HepG2 (cell line): Measurements from ENCODE around the gene BCAS4. TPM values are rescaled to one million over a fixed set of nuclear protein-coding genes. Genes with fewer than 3 reads are reported as not detected.
A peak's percentile ranks its signal among the peaks of the same experiment; 100 is the strongest.

Experiments used
- CSRNP1 ChIP-seq: sonication (generic); formaldehyde crosslinking; IDR thresholded peaks from 2 replicates; pipeline ENCODE4 v1.8.1; 2023; ENCODE audit warnings: mild to moderate bottlenecking, missing genetic modification reagents
- DR1 ChIP-seq: sonication (generic); formaldehyde crosslinking; IDR thresholded peaks from 2 replicates; pipeline ENCODE4 v1.8.0; 2021; ENCODE audit warnings: mild to moderate bottlenecking, missing genetic modification reagents, inconsistent platforms
- FOXK2 ChIP-seq: fragments of 450-650 bp; IDR thresholded peaks from 2 replicates; pipeline ENCODE4 v1.6.1; 2016
- HCFC1 ChIP-seq: fragments of 150-350 bp; IDR thresholded peaks from 2 replicates; pipeline ENCODE4 v1.6.1; 2014; ENCODE audit warnings: low read depth, low read length
- HMG20B ChIP-seq: conservative IDR thresholded peaks from 2 replicates; pipeline ENCODE4 v1.6.1; 2016; ENCODE audit warnings: missing genetic modification reagents, missing compliant biosample characterization
- MXI1 ChIP-seq: IDR thresholded peaks from 3 replicates; pipeline ENCODE4 v1.6.1; 2012; ENCODE audit warnings: low read depth, low read length, inconsistent platforms, borderline replicate concordance
- NONO ChIP-seq, 2 experiments: fragments of 450-650 bp in 1 of 2; sonication (generic) in 1 of 2; formaldehyde crosslinking in 1 of 2; IDR thresholded peaks in 1 of 2; conservative IDR thresholded peaks in 1 of 2; 2 replicates each; pipeline versions ENCODE4 v1.6.1 to v1.8.0; 2017 to 2022; ENCODE audit warnings: mild to moderate bottlenecking in 1 of 2, missing genetic modification reagents in 1 of 2, moderate library complexity in 1 of 2
- NR2F2 ChIP-seq: IDR thresholded peaks from 2 replicates; pipeline ENCODE4 v1.6.1; 2012; ENCODE audit warnings: low read depth, inconsistent platforms, borderline replicate concordance
- SAP130 ChIP-seq: IDR thresholded peaks from 2 replicates; pipeline ENCODE4 v1.6.1; 2016; ENCODE audit warnings: low read depth
- SOX13 ChIP-seq, 3 experiments: fragments of 450-650 bp in 1 of 3; sonication (generic) in 1 of 3; formaldehyde crosslinking in 1 of 3; IDR thresholded peaks in 2 of 3; conservative IDR thresholded peaks in 1 of 3; 2 replicates each; pipeline versions ENCODE4 v1.5.0 to v1.6.1; 2016 to 2020; ENCODE audit warnings: antibody characterized with exemption in 1 of 3, mild to moderate bottlenecking in 1 of 3, missing compliant biosample characterization in 1 of 3, missing genetic modification reagents in 1 of 3, moderate library complexity in 1 of 3
- TAF1 ChIP-seq: sonication (generic); formaldehyde crosslinking; IDR thresholded peaks from 2 replicates; pipeline ENCODE4 v1.4.0; 2020; ENCODE audit warnings: missing genetic modification reagents
- TAF15 ChIP-seq: fragments of 200-400 bp; formaldehyde crosslinking; IDR thresholded peaks from one replicate; pipeline ENCODE4 v1.6.1; 2018; ENCODE audit warnings: mild to moderate bottlenecking, low read depth, low read length; ENCODE audit not compliant: poor library complexity, severe bottlenecking
- ZBTB4 ChIP-seq: sonication (generic); formaldehyde crosslinking; IDR thresholded peaks from 2 replicates; pipeline ENCODE4 v1.4.0; 2020; ENCODE audit warnings: missing genetic modification reagents, mild to moderate bottlenecking, borderline replicate concordance
- ZC3H13 ChIP-seq: sonication (generic); formaldehyde crosslinking; IDR thresholded peaks from 2 replicates; pipeline ENCODE4 v1.8.1; 2023; ENCODE audit warnings: mild to moderate bottlenecking, missing genetic modification reagents, moderate library complexity
- ZFP82 ChIP-seq: sonication (generic); formaldehyde crosslinking; IDR thresholded peaks from 2 replicates; pipeline ENCODE4 v1.5.1; 2020; ENCODE audit warnings: mild to moderate bottlenecking, missing genetic modification reagents, borderline replicate concordance
- ZFYVE20 ChIP-seq: sonication (generic); formaldehyde crosslinking; IDR thresholded peaks from 2 replicates; pipeline ENCODE4 v1.8.0; 2023; ENCODE audit warnings: low read depth, mild to moderate bottlenecking, moderate library complexity, missing genetic modification reagents, borderline replicate concordance
- ZNF251 ChIP-seq: sonication (generic); formaldehyde crosslinking; IDR thresholded peaks from 2 replicates; pipeline ENCODE4 v1.9.0; 2021; ENCODE audit warnings: mild to moderate bottlenecking, missing genetic modification reagents
- ZNF460 ChIP-seq: sonication (generic); formaldehyde crosslinking; IDR thresholded peaks from 2 replicates; pipeline ENCODE4 v1.5.1; 2020; ENCODE audit warnings: missing genetic modification reagents, mild to moderate bottlenecking, borderline replicate concordance
- ZNF772 ChIP-seq: sonication (generic); formaldehyde crosslinking; IDR thresholded peaks from 2 replicates; pipeline ENCODE4 v1.5.0; 2020; ENCODE audit warnings: mild to moderate bottlenecking, missing genetic modification reagents
- ZNF878 ChIP-seq: sonication (generic); formaldehyde crosslinking; IDR thresholded peaks from 2 replicates; pipeline ENCODE4 v1.8.1; 2023; ENCODE audit warnings: mild to moderate bottlenecking, missing genetic modification reagents, moderate library complexity
- polyA plus RNA-seq, 8 experiments: library from polyadenylated mRNA; depleted of rRNA in 3 of 8; stranded (reverse) in 7 of 8; unstranded in 1 of 8; fragments of >200 nt; fragmentation: Illumina TruSeq in 4 of 8; extraction: Trizol in 4 of 8; gene quantifications; 2 replicates each; pipeline versions ENCODE4 v1.2.1 to v1.2.3, GENCODE V29; 2011 to 2016; ENCODE audit warnings: low read depth in 4 of 8, missing spikeins in 1 of 8, mixed read lengths in 1 of 8; ENCODE audit not compliant: insufficient read depth in 1 of 8
- total RNA-seq, 5 experiments: library from RNA; depleted of rRNA; stranded (reverse); fragments of >200 nt; fragmentation: Illumina TruSeq; extraction: Trizol; gene quantifications; 2 replicates each; pipeline ENCODE4 v1.2.3, GENCODE V29; 2016; ENCODE audit warnings: low read depth in 1 of 5
- TF ChIP-seq, protein P1 (sequence below): sonication (generic); formaldehyde crosslinking; IDR thresholded peaks from 2 replicates; pipeline ENCODE4 v1.5.0; 2020; ENCODE audit warnings: missing genetic modification reagents
- TF ChIP-seq, protein P2 (sequence below): sonication (generic); formaldehyde crosslinking; IDR thresholded peaks from 2 replicates; pipeline ENCODE4 v1.5.0; 2020; ENCODE audit warnings: missing genetic modification reagents

BCAS4 gene
- total and polyA plus RNA-seq, 2 of the 13 experiments (the other 11 are each of a cell fraction or from before 2014, with no cell fraction given), result 7.2 to 8.0 TPM

DNA sequence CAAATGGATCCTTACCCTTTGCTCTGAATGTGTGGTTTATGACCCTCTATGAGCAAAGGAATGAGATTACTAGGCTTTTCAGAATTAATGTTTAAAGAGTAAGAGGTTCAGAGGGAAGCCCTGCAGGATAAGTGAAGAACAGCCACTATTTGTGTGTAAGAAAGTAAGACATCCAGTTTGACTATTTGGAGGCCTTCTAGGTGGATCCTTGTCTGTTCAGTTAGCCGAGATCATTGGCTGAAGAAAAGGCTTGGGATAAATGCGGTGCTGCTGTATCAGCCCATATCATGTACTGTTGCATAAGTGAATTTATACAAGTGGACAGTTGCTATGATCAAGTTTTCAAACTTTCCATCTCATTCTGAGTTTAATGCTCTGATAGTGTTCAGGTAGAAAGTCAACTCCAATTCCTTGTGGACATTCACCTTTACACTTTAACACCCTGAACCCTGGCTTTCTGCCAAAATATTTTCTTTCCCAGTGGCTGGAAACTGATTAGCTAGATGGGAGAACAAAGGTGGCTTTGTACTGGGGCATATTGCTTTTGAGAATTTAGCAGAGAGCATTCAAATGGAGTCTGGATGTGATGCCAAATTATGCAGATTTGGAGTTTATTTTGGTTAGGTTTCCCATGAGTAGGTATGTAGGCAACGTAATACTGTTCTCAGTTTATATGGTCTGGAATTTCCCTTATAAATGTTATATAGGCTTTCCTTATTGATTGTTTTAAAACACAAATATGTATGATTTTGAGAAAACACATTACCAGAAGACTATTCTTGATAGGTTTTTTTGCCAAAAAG, 48.5 kb upstream of the BCAS4 start (continued):
- TF ChIP-seq HCFC1 (no peak), HMG20B (CRISPR knock-in tag) (peak; percentile 76; the same call in 1 of the 2 replicates), SAP130 (CRISPR knock-in tag) (peak; percentile 89), ZNF772 (CRISPR knock-in tag) (0 out of 2 replicates have a peak, but pooled peaks have one; percentile 44), ZFYVE20 (CRISPR knock-in tag) (no peak), ZBTB4 (no peak), ZNF251 (CRISPR knock-in tag) (no peak), ZNF460 (CRISPR knock-in tag) (no peak), TAF1 (CRISPR knock-in tag) (no peak), TAF15 (no peak), ZNF878 (CRISPR knock-in tag) (no peak), FOXK2 (peak; percentile 88), NONO (IDR thresholded peaks at IDR 0.05) (no peak), NONO (CRISPR knock-in tag; conservative IDR thresholded peaks at IDR 0.05) (0 out of 2 replicates have a peak, but pooled peaks have one; percentile 52), ZFP82 (CRISPR knock-in tag) (no peak), CSRNP1 (CRISPR knock-in tag) (no peak), DR1 (CRISPR knock-in tag) (no peak), MXI1 (peak; percentile 54; the same call in 1 of the 3 replicates), ZC3H13 (CRISPR knock-in tag) (no peak), NR2F2 (peak; percentile 89), SOX13 (IDR thresholded peaks at IDR 0.05) (0 out of 2 replicates have a peak, but pooled peaks have one; percentile 43), SOX13 (CRISPR knock-in tag; conservative IDR thresholded peaks at IDR 0.05 in 1 of 2, IDR thresholded peaks at IDR 0.05 in 1 of 2) (peak in 1 of 2 experiments; percentile 89; a peak in 2 of 4 replicates)
- TF ChIP-seq, protein P1, sequence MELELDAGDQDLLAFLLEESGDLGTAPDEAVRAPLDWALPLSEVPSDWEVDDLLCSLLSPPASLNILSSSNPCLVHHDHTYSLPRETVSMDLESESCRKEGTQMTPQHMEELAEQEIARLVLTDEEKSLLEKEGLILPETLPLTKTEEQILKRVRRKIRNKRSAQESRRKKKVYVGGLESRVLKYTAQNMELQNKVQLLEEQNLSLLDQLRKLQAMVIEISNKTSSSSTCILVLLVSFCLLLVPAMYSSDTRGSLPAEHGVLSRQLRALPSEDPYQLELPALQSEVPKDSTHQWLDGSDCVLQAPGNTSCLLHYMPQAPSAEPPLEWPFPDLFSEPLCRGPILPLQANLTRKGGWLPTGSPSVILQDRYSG (CRISPR knock-in tag), result no peak
- TF ChIP-seq, protein P2, sequence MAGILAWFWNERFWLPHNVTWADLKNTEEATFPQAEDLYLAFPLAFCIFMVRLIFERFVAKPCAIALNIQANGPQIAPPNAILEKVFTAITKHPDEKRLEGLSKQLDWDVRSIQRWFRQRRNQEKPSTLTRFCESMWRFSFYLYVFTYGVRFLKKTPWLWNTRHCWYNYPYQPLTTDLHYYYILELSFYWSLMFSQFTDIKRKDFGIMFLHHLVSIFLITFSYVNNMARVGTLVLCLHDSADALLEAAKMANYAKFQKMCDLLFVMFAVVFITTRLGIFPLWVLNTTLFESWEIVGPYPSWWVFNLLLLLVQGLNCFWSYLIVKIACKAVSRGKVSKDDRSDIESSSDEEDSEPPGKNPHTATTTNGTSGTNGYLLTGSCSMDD (CRISPR knock-in tag), result no peak
